ENCODE measurements around the gene CACNA1S.

The CACNA1S gene

DNA sequence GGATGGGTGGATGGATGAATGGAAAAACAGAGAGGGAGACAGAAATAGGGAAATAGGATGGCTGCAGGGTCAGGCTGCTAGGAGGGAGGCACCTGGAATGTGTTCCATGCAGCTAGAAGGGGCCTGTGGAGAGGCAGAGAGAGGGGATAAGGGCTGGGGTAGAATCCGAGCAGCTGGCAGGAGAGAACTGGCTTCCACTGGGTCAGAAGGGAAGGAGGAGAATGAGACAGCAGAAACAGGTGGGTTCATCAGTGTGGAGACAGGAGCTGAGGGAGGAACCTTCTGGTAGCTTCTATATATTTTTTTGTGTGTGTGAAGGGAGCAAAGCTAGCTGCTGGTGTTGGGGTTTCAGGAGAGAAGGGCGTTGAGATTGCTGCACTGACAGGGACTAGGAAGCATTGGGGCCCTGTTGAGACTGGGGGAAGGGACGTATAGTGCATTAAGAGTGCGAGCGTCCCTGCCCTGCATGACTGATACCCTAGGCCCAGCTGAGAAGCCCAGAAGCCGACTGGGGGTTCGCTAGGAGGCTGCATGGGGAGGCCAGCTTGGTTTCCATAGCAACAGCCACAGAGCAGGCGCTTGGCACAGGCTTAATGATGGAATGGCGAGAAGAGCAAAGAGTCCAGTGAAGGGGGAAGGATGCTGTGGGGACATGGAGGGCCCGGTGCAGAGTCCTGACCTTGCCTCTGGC, 73.9 kb downstream of the CACNA1S start:
- Histone ChIP-seq H3K4me3 (ENCODE audit: low read length) (no peak overlapping the region), H3K9ac (ENCODE audit: low read length) (no peak overlapping the region), H3K9me3 (replicated peaks; ENCODE audit: insufficient read depth, low read length) (no peaks in the 10 kb centered on the region), H4K20me1 (ENCODE audit: insufficient read depth, low read length) (no peaks in the 10 kb centered on the region), H3K4me1 (ENCODE audit: low read length) (no peaks in the 10 kb centered on the region), H3K79me2 (ENCODE audit: low read length) (no peaks in the 10 kb centered on the region), H2AFZ (ENCODE audit: low read length) (no peak overlapping the region), H3K27ac (ENCODE audit: low read length) (no peak overlapping the region), H3K36me3 (replicated peaks; ENCODE audit: insufficient read depth, low read length) (no peaks in the 10 kb centered on the region), H3K4me2 (ENCODE audit: low read depth, low read length) (no peak overlapping the region), H3F3A (ENCODE audit: insufficient read depth, low read length) (no peaks in the 10 kb centered on the region), H3K9me2 (replicated peaks; ENCODE audit: insufficient read depth, low read length) (no peaks in the 10 kb centered on the region), H3K27me3 (replicated peaks; ENCODE audit: insufficient read depth, low read length) (no peaks in the 10 kb centered on the region)
- no peak for DNase-seq
- TF ChIP-seq EZH2 (optimal IDR thresholded peaks at IDR 0.05; ENCODE audit: low read depth, low read length) (no peak), EZH2phosphoT487 (IDR thresholded peaks at IDR 0.05; ENCODE audit: low read length) (no peak)
- TF ChIP-seq, protein P1, sequence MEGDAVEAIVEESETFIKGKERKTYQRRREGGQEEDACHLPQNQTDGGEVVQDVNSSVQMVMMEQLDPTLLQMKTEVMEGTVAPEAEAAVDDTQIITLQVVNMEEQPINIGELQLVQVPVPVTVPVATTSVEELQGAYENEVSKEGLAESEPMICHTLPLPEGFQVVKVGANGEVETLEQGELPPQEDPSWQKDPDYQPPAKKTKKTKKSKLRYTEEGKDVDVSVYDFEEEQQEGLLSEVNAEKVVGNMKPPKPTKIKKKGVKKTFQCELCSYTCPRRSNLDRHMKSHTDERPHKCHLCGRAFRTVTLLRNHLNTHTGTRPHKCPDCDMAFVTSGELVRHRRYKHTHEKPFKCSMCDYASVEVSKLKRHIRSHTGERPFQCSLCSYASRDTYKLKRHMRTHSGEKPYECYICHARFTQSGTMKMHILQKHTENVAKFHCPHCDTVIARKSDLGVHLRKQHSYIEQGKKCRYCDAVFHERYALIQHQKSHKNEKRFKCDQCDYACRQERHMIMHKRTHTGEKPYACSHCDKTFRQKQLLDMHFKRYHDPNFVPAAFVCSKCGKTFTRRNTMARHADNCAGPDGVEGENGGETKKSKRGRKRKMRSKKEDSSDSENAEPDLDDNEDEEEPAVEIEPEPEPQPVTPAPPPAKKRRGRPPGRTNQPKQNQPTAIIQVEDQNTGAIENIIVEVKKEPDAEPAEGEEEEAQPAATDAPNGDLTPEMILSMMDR (IDR thresholded peaks at IDR 0.05; ENCODE audit: low read length), result no peak

- Histone ChIP-seq H3K9ac (ENCODE audit: low read length) (no peak overlapping the region), H3K4me3 (ENCODE audit: low read length) (no peak overlapping the region), H3K9me2 (replicated peaks; ENCODE audit: insufficient read depth, low read length) (no peaks in the 10 kb centered on the region), H3K9me3 (replicated peaks; ENCODE audit: insufficient read depth, low read length) (no peaks in the 10 kb centered on the region), H3K36me3 (replicated peaks; ENCODE audit: insufficient read depth, low read length) (no peaks in the 10 kb centered on the region), H3K79me2 (ENCODE audit: low read length) (no peaks in the 10 kb centered on the region), H3K4me1 (ENCODE audit: low read length) (no peaks in the 10 kb centered on the region), H3F3A (ENCODE audit: insufficient read depth, low read length) (no peaks in the 10 kb centered on the region), H2AFZ (ENCODE audit: low read length) (no peak overlapping the region), H3K4me2 (ENCODE audit: low read depth, low read length) (no peak overlapping the region), H3K27ac (ENCODE audit: low read length) (no peak overlapping the region), H3K27me3 (replicated peaks; ENCODE audit: insufficient read depth, low read length) (no peaks in the 10 kb centered on the region), H4K20me1 (ENCODE audit: insufficient read depth, low read length) (no peaks in the 10 kb centered on the region)
- DNase-seq, result no peak
- TF ChIP-seq EZH2 (optimal IDR thresholded peaks at IDR 0.05; ENCODE audit: low read depth, low read length) (no peak), EZH2phosphoT487 (IDR thresholded peaks at IDR 0.05; ENCODE audit: low read length) (no peak)
- TF ChIP-seq, protein P1 (IDR thresholded peaks at IDR 0.05; ENCODE audit: low read length), result no peak
These were observed 75.9 kb downstream of the CACNA1S start for GRCh38 chr1:201036188-201036842.

DNA sequence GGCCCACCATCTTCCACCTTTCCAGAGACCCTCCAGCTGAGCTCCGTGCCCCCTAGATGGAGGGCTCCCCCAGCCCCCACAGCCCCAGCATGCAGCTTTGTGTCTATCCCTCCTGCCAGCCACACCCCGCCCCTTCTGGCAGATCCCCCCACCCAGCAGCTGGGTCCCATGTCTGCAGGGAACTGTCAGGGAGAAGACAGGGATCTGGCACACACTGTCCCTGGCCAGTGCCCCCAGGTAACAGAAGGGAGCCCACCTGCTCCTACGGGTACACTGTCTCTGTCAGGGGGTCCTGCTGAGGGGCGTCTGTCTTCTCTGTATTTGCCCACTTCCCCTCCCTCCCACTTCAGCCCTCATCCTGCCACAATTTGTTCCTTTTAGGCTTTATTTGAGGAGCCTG, 77.6 kb downstream of the CACNA1S start:
- H3K27me3 ChIP-seq (replicated peaks; ENCODE audit: insufficient read depth, low read length), result no peaks in the 10 kb centered on the region
- H3K79me2 ChIP-seq (ENCODE audit: low read length), result no peaks in the 10 kb centered on the region
- H3K4me3 ChIP-seq (ENCODE audit: low read length), result no peak overlapping the region
- H3K9ac ChIP-seq (ENCODE audit: low read length), result no peak overlapping the region
- H3F3A ChIP-seq (ENCODE audit: insufficient read depth, low read length), result no peaks in the 10 kb centered on the region
- H3K4me2 ChIP-seq (ENCODE audit: low read depth, low read length), result no peak overlapping the region
- no peaks in the 10 kb centered on the region for H4K20me1 ChIP-seq (ENCODE audit: insufficient read depth, low read length)
- no peaks in the 10 kb centered on the region for H3K9me2 ChIP-seq (replicated peaks; ENCODE audit: insufficient read depth, low read length)
- H2AFZ ChIP-seq (ENCODE audit: low read length), result no peak overlapping the region
- H3K27ac ChIP-seq (ENCODE audit: low read length), result no peak overlapping the region
- no peaks in the 10 kb centered on the region for H3K9me3 ChIP-seq (replicated peaks; ENCODE audit: insufficient read depth, low read length)
- no peak for DNase-seq
- H3K36me3 ChIP-seq (replicated peaks; ENCODE audit: insufficient read depth, low read length), result no peaks in the 10 kb centered on the region
- no peaks in the 10 kb centered on the region for H3K4me1 ChIP-seq (ENCODE audit: low read length)
- TF ChIP-seq, protein P1 (IDR thresholded peaks at IDR 0.05; ENCODE audit: low read length), result no peak
- no peak for TF ChIP-seq EZH2phosphoT487 (IDR thresholded peaks at IDR 0.05; ENCODE audit: low read length)

All from MM.1S (cell line).